HL-60 (cell line): ENCODE measurements around the gene IFT25.

Source experiments
- DNase-seq, 2 experiments: peaks; one replicate each; pipeline ENCODE4 v3.0.0-alpha.2; 2010 to 2020; ENCODE audit warnings: low read depth in 1 of 2, low spot score in 1 of 2
- H3K27ac ChIP-seq: fragments of 250-450 bp; sonication (Bioruptor Pico); replicated peaks from 2 replicates; pipeline ENCODE4 v1.5.1; 2020; ENCODE audit warnings: mild to moderate bottlenecking, moderate library complexity
- H3K27me3 ChIP-seq: fragments of 250-450 bp; sonication (Bioruptor Pico); 2 replicates; pipeline ENCODE4 v1.5.1; 2021; ENCODE audit warnings: mild to moderate bottlenecking, moderate library complexity; ENCODE audit not compliant: insufficient read depth, poor library complexity, severe bottlenecking
- H3K4me3 ChIP-seq: replicated peaks from 2 replicates; pipeline ENCODE4 v1.5.1; 2011; ENCODE audit warnings: mild to moderate bottlenecking, control low read depth, low read length; ENCODE audit not compliant: insufficient read depth
- GABPA ChIP-seq: IDR thresholded peaks from 2 replicates; pipeline ENCODE4 v1.6.1; 2012; ENCODE audit warnings: low read depth
- POLR2AphosphoS5 ChIP-seq: IDR thresholded peaks from 2 replicates; pipeline ENCODE4 v1.6.1; 2012; ENCODE audit warnings: low read depth
- SPI1 ChIP-seq: IDR thresholded peaks from 2 replicates; pipeline ENCODE4 v1.6.1; 2012; ENCODE audit warnings: low read depth, mild to moderate bottlenecking, borderline replicate concordance
- TF ChIP-seq, protein P1 (sequence below): IDR thresholded peaks from 2 replicates; pipeline ENCODE4 v1.6.1; 2012; ENCODE audit warnings: low read depth; ENCODE audit not compliant: insufficient replicate concordance
- TF ChIP-seq, protein P2 (sequence below): IDR thresholded peaks from one replicate; pipeline ENCODE4 v1.5.1; 2011; ENCODE audit warnings: low read length, control low read depth, inconsistent platforms; ENCODE audit not compliant: insufficient read depth

IFT25 gene

DNA sequence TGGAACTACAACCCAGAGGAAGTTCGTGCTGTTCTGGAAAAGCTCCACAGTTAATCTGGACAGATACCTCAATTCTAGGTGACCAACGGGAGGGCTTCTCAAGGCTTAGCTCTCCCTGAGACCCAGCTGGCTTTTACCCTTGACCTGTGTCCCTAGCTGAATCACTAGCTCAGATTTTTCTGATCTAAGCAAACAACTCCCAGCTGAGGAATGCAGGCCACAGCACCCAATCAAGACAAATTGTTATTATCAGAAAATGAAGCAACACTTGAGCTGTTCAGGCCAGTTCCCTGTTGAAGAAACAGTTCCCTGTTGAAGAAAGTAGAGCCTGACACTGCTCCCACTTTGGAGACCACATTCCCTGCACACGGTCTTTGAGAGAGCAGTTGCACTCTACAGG lies 35.6 kb downstream of the IFT25 start:
- no peak for DNase-seq
- Histone ChIP-seq H3K27me3 (no peaks in the 10 kb centered on the region), H3K27ac (no peak overlapping the region), H3K4me3 (no peak overlapping the region)
- TF ChIP-seq SPI1 = no peak
- TF ChIP-seq, protein P1, sequence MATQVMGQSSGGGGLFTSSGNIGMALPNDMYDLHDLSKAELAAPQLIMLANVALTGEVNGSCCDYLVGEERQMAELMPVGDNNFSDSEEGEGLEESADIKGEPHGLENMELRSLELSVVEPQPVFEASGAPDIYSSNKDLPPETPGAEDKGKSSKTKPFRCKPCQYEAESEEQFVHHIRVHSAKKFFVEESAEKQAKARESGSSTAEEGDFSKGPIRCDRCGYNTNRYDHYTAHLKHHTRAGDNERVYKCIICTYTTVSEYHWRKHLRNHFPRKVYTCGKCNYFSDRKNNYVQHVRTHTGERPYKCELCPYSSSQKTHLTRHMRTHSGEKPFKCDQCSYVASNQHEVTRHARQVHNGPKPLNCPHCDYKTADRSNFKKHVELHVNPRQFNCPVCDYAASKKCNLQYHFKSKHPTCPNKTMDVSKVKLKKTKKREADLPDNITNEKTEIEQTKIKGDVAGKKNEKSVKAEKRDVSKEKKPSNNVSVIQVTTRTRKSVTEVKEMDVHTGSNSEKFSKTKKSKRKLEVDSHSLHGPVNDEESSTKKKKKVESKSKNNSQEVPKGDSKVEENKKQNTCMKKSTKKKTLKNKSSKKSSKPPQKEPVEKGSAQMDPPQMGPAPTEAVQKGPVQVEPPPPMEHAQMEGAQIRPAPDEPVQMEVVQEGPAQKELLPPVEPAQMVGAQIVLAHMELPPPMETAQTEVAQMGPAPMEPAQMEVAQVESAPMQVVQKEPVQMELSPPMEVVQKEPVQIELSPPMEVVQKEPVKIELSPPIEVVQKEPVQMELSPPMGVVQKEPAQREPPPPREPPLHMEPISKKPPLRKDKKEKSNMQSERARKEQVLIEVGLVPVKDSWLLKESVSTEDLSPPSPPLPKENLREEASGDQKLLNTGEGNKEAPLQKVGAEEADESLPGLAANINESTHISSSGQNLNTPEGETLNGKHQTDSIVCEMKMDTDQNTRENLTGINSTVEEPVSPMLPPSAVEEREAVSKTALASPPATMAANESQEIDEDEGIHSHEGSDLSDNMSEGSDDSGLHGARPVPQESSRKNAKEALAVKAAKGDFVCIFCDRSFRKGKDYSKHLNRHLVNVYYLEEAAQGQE = no peak
- no peak for TF ChIP-seq POLR2AphosphoS5
- no peak for TF ChIP-seq GABPA
- TF ChIP-seq, protein P2, sequence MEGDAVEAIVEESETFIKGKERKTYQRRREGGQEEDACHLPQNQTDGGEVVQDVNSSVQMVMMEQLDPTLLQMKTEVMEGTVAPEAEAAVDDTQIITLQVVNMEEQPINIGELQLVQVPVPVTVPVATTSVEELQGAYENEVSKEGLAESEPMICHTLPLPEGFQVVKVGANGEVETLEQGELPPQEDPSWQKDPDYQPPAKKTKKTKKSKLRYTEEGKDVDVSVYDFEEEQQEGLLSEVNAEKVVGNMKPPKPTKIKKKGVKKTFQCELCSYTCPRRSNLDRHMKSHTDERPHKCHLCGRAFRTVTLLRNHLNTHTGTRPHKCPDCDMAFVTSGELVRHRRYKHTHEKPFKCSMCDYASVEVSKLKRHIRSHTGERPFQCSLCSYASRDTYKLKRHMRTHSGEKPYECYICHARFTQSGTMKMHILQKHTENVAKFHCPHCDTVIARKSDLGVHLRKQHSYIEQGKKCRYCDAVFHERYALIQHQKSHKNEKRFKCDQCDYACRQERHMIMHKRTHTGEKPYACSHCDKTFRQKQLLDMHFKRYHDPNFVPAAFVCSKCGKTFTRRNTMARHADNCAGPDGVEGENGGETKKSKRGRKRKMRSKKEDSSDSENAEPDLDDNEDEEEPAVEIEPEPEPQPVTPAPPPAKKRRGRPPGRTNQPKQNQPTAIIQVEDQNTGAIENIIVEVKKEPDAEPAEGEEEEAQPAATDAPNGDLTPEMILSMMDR = no peak

DNA sequence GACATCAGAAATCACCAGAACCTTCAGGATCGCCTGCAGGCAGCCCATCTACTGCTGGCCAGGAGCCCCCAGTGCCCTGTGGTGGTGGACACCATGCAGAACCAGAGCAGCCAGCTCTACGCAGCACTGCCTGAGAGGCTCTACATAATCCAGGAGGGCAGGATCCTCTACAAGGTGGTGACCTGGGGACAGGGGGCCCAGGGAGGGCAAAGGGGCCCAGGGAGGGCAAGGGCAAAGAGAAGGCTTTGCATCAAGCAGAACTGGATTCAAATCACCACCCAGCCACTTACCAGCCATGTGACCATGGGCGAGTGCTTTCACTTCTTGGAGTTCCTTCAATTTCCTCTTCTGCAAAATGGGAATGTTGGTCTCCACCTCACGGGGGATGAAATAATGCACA lies 39.4 kb downstream of the IFT25 start:
- H3K27me3 ChIP-seq = no peaks in the 10 kb centered on the region
- H3K27ac ChIP-seq = no peak overlapping the region
- no peak for TF ChIP-seq SPI1
- TF ChIP-seq GABPA = no peak
- TF ChIP-seq, protein P2 = no peak
- no peak for TF ChIP-seq POLR2AphosphoS5
- TF ChIP-seq, protein P1 = no peak
- no peak overlapping the region for H3K4me3 ChIP-seq
- no peak for DNase-seq

- Histone ChIP-seq H3K4me3 (no peak overlapping the region), H3K27me3 (no peaks in the 10 kb centered on the region), H3K27ac (no peak overlapping the region)
- TF ChIP-seq, protein P2 = no peak
- TF ChIP-seq POLR2AphosphoS5 = no peak
- TF ChIP-seq GABPA = no peak
- no peak for TF ChIP-seq SPI1
- TF ChIP-seq, protein P1 = no peak
- no peak for DNase-seq
These were observed 40.0 kb downstream of the IFT25 start for GRCh38 chr1:53905509-53905908.
